H1 (cell line): ENCODE measurements around the gene PRPF6. TPM values are rescaled to one million over a fixed set of nuclear protein-coding genes. Genes with fewer than 3 reads are reported as not detected.

Experiments used
- CTCF ChIA-PET: fragments of 300-600 bp; sonication (Branson Sonifier 250); formaldehyde crosslinking; loops from one replicate; lab custom pipeline; 2021; ENCODE audit not compliant: partially characterized antibody; lab: Charles Lee
- POLR2A ChIA-PET: fragments of 300-600 bp; sonication (Branson Sonifier 250); formaldehyde crosslinking; loops from one replicate; lab custom pipeline; 2021; ENCODE audit warnings: inconsistent platforms; ENCODE audit not compliant: partially characterized antibody; lab: Charles Lee
- DNase-seq, 2 experiments: peaks; one replicate each; pipeline versions ENCODE4 v3.0.0 to v3.0.0-alpha.2; 2010 to 2022; ENCODE audit warnings: low spot score in 2 of 2, low read depth in 1 of 2, mixed read lengths in 1 of 2
- FAIRE-seq: peaks from 2 replicates; lab custom pipeline; 2011; peaks lifted over from hg19 to GRCh38; lab: Jason Lieb, UNC
- H2AFZ ChIP-seq: 2 replicates; pipeline ENCODE4 v1.8.1; 2012; ENCODE audit warnings: low read length, inconsistent platforms
- H2AK5ac ChIP-seq: 2 replicates; pipeline ENCODE4 v1.6.1; 2013; ENCODE audit warnings: low read depth, low read length
- H2BK120ac ChIP-seq: replicated peaks from 2 replicates; pipeline ENCODE3; 2013; ENCODE audit warnings: low read depth, low read length, inconsistent platforms
- H2BK12ac ChIP-seq: 2 replicates; pipeline ENCODE4 v1.6.1; 2013; ENCODE audit warnings: low read depth, low read length
- H2BK15ac ChIP-seq: 2 replicates; pipeline ENCODE4 v1.6.1; 2013; ENCODE audit warnings: low read length
- H2BK20ac ChIP-seq: 2 replicates; pipeline ENCODE4 v1.6.1; 2013; ENCODE audit warnings: low read length
- H2BK5ac ChIP-seq: 2 replicates; pipeline ENCODE4 v1.6.1; 2013; ENCODE audit warnings: low read depth, low read length
- H3K14ac ChIP-seq: 2 replicates; pipeline ENCODE4 v1.6.1; 2013; ENCODE audit warnings: inconsistent platforms; ENCODE audit not compliant: insufficient read length
- H3K18ac ChIP-seq: 2 replicates; pipeline ENCODE4 v1.6.1; 2013; ENCODE audit warnings: low read length; ENCODE audit errors: extremely low read depth
- H3K23ac ChIP-seq: 2 replicates; pipeline ENCODE4 v1.6.1; 2013; ENCODE audit warnings: inconsistent platforms; ENCODE audit not compliant: insufficient read length
- H3K23me2 ChIP-seq: 2 replicates; pipeline ENCODE4 v1.6.1; 2013; ENCODE audit warnings: low read depth, low read length
- H3K27ac ChIP-seq: 2 replicates; pipeline ENCODE4 v1.6.1; 2011; ENCODE audit warnings: low read depth, low read length, inconsistent platforms
- H3K27me3 ChIP-seq, 4 experiments: replicated peaks in 1 of 4; 1 replicate in 1 of 4; 2 replicates in 3 of 4; pipeline versions ENCODE4 v1.6.1 to v1.8.1; 2011 to 2013; ENCODE audit warnings: low read length in 3 of 4, mild to moderate bottlenecking in 3 of 4, inconsistent platforms in 2 of 4, mixed read lengths in 2 of 4, moderate library complexity in 1 of 4; ENCODE audit not compliant: control insufficient read depth in 3 of 4, insufficient read depth in 3 of 4; ENCODE audit errors: extremely low read depth in 1 of 4
- H3K36me3 ChIP-seq, 4 experiments: 2 replicates each; pipeline versions ENCODE4 v1.6.1 to v1.8.1; 2011 to 2013; ENCODE audit warnings: mild to moderate bottlenecking in 4 of 4, low read length in 3 of 4, moderate library complexity in 2 of 4, control low read depth in 1 of 4, inconsistent platforms in 1 of 4; ENCODE audit not compliant: insufficient read depth in 4 of 4, control insufficient read depth in 2 of 4
- H3K4ac ChIP-seq: replicated peaks from 2 replicates; pipeline ENCODE3; 2013; ENCODE audit warnings: low read length, low read depth, mixed read lengths, inconsistent platforms; ENCODE audit not compliant: insufficient read length
- H3K4me1 ChIP-seq, 4 experiments: replicated peaks in 1 of 4; 1 replicate in 1 of 4; 2 replicates in 3 of 4; pipeline versions ENCODE4 v1.6.1 to v1.8.1; 2011 to 2013; ENCODE audit warnings: low read length in 3 of 4, inconsistent platforms in 2 of 4, mixed read lengths in 1 of 4; ENCODE audit not compliant: insufficient read depth in 4 of 4, control insufficient read depth in 3 of 4
- H3K4me2 ChIP-seq, 2 experiments: 2 replicates each; pipeline versions ENCODE4 v1.6.1 to v1.8.1; 2011 to 2013; ENCODE audit warnings: low read depth in 2 of 2, low read length in 2 of 2, control low read depth in 1 of 2, inconsistent platforms in 1 of 2, mild to moderate bottlenecking in 1 of 2; ENCODE audit not compliant: insufficient read depth in 1 of 2
- H3K4me3 ChIP-seq, 4 experiments: fragments of 200-600, 300-600 bp in 1 of 4; sonication (generic), shearing (Covaris generic), sonication (Bioruptor Twin) in 1 of 4; 2 replicates each; pipeline versions ENCODE4 v1.5.1 to v1.8.1; 2011 to 2016; ENCODE audit warnings: low read length in 4 of 4, low read depth in 3 of 4, control low read depth in 2 of 4, inconsistent platforms in 2 of 4, mild to moderate bottlenecking in 2 of 4, mixed read lengths in 1 of 4, moderate library complexity in 1 of 4; ENCODE audit not compliant: insufficient read depth in 2 of 4; ENCODE audit errors: extremely low read depth in 1 of 4
- H3K56ac ChIP-seq: replicated peaks from 2 replicates; pipeline ENCODE3; 2013; ENCODE audit warnings: low read depth, mild to moderate bottlenecking, mixed read lengths, low read length, inconsistent platforms; ENCODE audit not compliant: insufficient read length
- H3K79me1 ChIP-seq: 2 replicates; pipeline ENCODE4 v1.6.1; 2013; ENCODE audit warnings: low read depth, low read length, control low read depth
- H3K79me2 ChIP-seq, 2 experiments: 2 replicates each; pipeline versions ENCODE4 v1.6.1 to v1.8.1; 2012 to 2013; ENCODE audit warnings: low read length in 2 of 2, mild to moderate bottlenecking in 2 of 2, inconsistent platforms in 1 of 2; ENCODE audit not compliant: insufficient read depth in 2 of 2, control insufficient read depth in 1 of 2
- H3K9ac ChIP-seq, 4 experiments: replicated peaks in 1 of 4; 1 replicate in 1 of 4; 2 replicates in 3 of 4; pipeline versions ENCODE4 v1.6.1 to v1.8.1; 2011 to 2013; ENCODE audit warnings: low read depth in 3 of 4, low read length in 3 of 4, control low read depth in 2 of 4, mild to moderate bottlenecking in 2 of 4, moderate library complexity in 2 of 4, inconsistent platforms in 1 of 4; ENCODE audit errors: extremely low read depth in 1 of 4
- H3K9me3 ChIP-seq, 2 experiments: 2 replicates each; pipeline versions ENCODE4 v1.6.1 to v1.8.1; 2012 to 2013; ENCODE audit warnings: mild to moderate bottlenecking in 2 of 2, moderate library complexity in 2 of 2, control low read depth in 1 of 2, inconsistent platforms in 1 of 2, low read depth in 1 of 2, low read length in 1 of 2, mixed read lengths in 1 of 2; ENCODE audit not compliant: insufficient read depth in 2 of 2
- H4K20me1 ChIP-seq, 2 experiments: replicated peaks in 1 of 2; 2 replicates each; pipeline versions ENCODE3 to v1.8.1; 2011 to 2013; ENCODE audit warnings: inconsistent platforms in 2 of 2, low read length in 2 of 2, mild to moderate bottlenecking in 1 of 2; ENCODE audit not compliant: insufficient read depth in 2 of 2, control insufficient read depth in 1 of 2
- H4K5ac ChIP-seq: 2 replicates; pipeline ENCODE4 v1.6.1; 2013; ENCODE audit warnings: low read length, low read depth, mixed read lengths, inconsistent platforms; ENCODE audit not compliant: insufficient read length
- H4K8ac ChIP-seq: 2 replicates; pipeline ENCODE4 v1.8.0; 2013; ENCODE audit warnings: mild to moderate bottlenecking, moderate library complexity, low read length, inconsistent platforms; ENCODE audit not compliant: insufficient read depth; ENCODE audit errors: extremely low read depth
- H4K91ac ChIP-seq: replicated peaks from 2 replicates; pipeline ENCODE3; 2013; ENCODE audit warnings: low read length, mixed read lengths, inconsistent platforms; ENCODE audit not compliant: insufficient read length
- BCL11A ChIP-seq, 2 experiments: IDR thresholded peaks; one replicate each; pipeline ENCODE4 v1.6.1; 2011; ENCODE audit warnings: low read depth in 2 of 2, low read length in 2 of 2, mild to moderate bottlenecking in 2 of 2
- CTBP2 ChIP-seq: IDR thresholded peaks from 2 replicates; pipeline ENCODE4 v1.7.0; 2011; ENCODE audit warnings: borderline replicate concordance, mild to moderate bottlenecking, moderate library complexity, mixed read lengths, low read length; ENCODE audit not compliant: insufficient read depth, insufficient read length
- EP300 ChIP-seq, 2 experiments: IDR thresholded peaks; 1 replicate in 1 of 2; 2 replicates in 1 of 2; pipeline ENCODE4 v1.6.1; 2011 to 2012; ENCODE audit warnings: low read depth in 2 of 2, low read length in 2 of 2, mild to moderate bottlenecking in 2 of 2, borderline replicate concordance in 1 of 2, inconsistent platforms in 1 of 2, moderate library complexity in 1 of 2
- KDM1A ChIP-seq: fragments of 200-600, 300-600 bp; sonication (generic); IDR thresholded peaks from 2 replicates; pipeline ENCODE4 v1.7.1; 2016; ENCODE audit warnings: mild to moderate bottlenecking, low read length, borderline replicate concordance
- PHF8 ChIP-seq: fragments of 200-600 bp; sonication (generic); conservative IDR thresholded peaks from 2 replicates; pipeline ENCODE4 v1.7.1; 2012; ENCODE audit warnings: low read depth, mild to moderate bottlenecking, inconsistent platforms, low read length, moderate library complexity
- TEAD4 ChIP-seq: IDR thresholded peaks from 2 replicates; pipeline ENCODE4 v1.6.1; 2012; ENCODE audit warnings: low read depth, low read length, inconsistent platforms, mixed read lengths
- WGBS, 2 experiments: shearing (Covaris generic) in 1 of 2; methylation state at CpG; one replicate each; pipeline versions ENCODE4 v1.1.6 to v1.1.7; 2013 to 2015; ENCODE audit warnings: low lambda C conversion rate in 2 of 2, mixed read lengths in 2 of 2, inconsistent platforms in 1 of 2, low coverage in 1 of 2, missing lambda C conversion rate in 1 of 2; ENCODE audit not compliant: insufficient replicate concordance in 2 of 2, insufficient coverage in 1 of 2, insufficient read length in 1 of 2; ENCODE audit errors: extremely low coverage in 1 of 2, missing lambda C conversion rate in 1 of 2; 5-methylcytosine and 5-hydroxymethylcytosine counted together
- polyA plus RNA-seq, 7 experiments: library from polyadenylated mRNA; depleted of rRNA in 3 of 7; stranded (reverse) in 5 of 7; unstranded in 2 of 7; fragments of >200 nt in 5 of 7; fragments of 200-250 nt in 2 of 7; gene quantifications; 1 replicate in 5 of 7; 2 replicates in 1 of 7; 4 replicates in 1 of 7; pipeline versions ENCODE4 v1.2.1 to v1.2.3, GENCODE V29; 2011 to 2013; ENCODE audit warnings: missing spikeins in 2 of 7, mixed read lengths in 2 of 7
- total RNA-seq: library from RNA; stranded (reverse); fragmentation: NEBNext Ultra II Directional; extraction: Animal tissue kit (Norgen Biotek cat#: 25700); gene quantifications from 2 replicates; pipeline ENCODE4 v1.2.1, GENCODE V29; 2021
- TF ChIP-seq, protein P1 (sequence below): IDR thresholded peaks from 2 replicates; pipeline ENCODE4 v1.6.1; 2012; ENCODE audit warnings: inconsistent platforms
- TF ChIP-seq, protein P2 (sequence below), 3 experiments: IDR thresholded peaks; 1 replicate in 2 of 3; 2 replicates in 1 of 3; pipeline versions ENCODE4 v1.5.1 to v1.6.1; 2011; ENCODE audit warnings: low read length in 3 of 3, mild to moderate bottlenecking in 3 of 3, inconsistent platforms in 2 of 3, low read depth in 1 of 3, moderate library complexity in 1 of 3; ENCODE audit not compliant: insufficient read depth in 1 of 3; ENCODE audit errors: control extremely low read depth in 1 of 3

Gene PRPF6
- total and polyA plus RNA-seq, 2 of the 8 experiments (the other 6 are each of a cell fraction or from before 2014, with no cell fraction given): 27.9 to 76.9 TPM

DNA sequence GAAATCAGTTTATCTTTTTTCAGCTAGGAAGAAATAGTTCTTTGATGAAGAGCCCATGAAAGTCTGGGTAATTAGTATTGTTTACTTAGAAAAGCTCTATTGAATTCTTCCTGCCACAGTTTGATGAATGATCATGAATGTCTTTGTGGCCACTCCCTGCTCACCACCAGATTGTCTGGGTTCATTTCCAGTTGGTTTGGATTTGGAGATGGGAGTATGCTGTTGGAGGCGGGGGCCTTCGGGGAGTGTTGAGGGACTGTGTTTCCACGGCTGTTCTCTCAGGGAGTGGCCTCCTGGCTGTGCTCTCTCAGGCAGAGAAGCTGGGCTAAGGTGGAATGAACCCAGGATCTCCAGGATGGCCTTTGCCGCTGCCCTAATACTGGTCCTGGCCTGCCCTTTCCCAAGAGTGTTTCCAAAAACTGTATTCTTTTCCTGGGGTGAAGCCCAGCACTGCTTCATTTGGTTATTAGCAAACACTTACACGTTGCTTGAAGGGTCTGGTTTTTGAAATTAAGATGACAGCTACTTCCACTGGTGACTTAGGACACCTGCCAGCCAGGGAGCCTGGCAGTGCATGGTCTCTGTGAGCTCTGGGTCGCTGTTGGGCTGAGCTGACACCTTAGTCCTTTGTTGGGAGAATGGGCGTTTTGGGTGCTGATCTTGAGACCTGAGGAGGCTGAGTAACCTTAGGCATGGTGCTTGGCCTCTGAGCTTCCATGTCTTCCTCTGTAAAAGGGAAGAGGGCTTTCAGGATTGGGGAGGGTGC, 23.2 kb downstream of the PRPF6 start:
- Histone ChIP-seq H2BK12ac (no peak overlapping the region), H2BK15ac (no peak overlapping the region), H3K4me1 (0 out of 7 replicates have a peak, but pooled peaks cover 0 to 2% (median 0%) of the 10 kb centered on the region in 4 experiments), H2AK5ac (no peak overlapping the region), H3K4me3 (no peak overlapping the region), H3K23me2 (no peaks in the 10 kb centered on the region), H3K27me3 (no peaks in the 10 kb centered on the region), H2BK20ac (no peak overlapping the region), H2BK5ac (no peak overlapping the region), H4K5ac (no peak overlapping the region), H4K8ac (no peak overlapping the region), H3K79me2 (peaks cover 0 to 5% of the 10 kb centered on the region in 2 experiments; a peak in 2 of 4 replicates), H3K4ac (no peak overlapping the region), H2AFZ (no peak overlapping the region), H3K9me3 (no peaks in the 10 kb centered on the region), H3K27ac (no peak overlapping the region), H3K56ac (no peak overlapping the region), H4K91ac (no peak overlapping the region), H3K9ac (no peak overlapping the region), H3K79me1 (peaks cover 7% of the 10 kb centered on the region), H3K36me3 (peaks cover 11 to 52% (median 30%) of the 10 kb centered on the region in 4 experiments), H3K23ac (no peak overlapping the region), H3K18ac (no peak overlapping the region), H2BK120ac (no peak overlapping the region), H3K14ac (no peak overlapping the region), H3K4me2 (no peak overlapping the region), H4K20me1 (peaks cover 11 to 15% of the 10 kb centered on the region in 2 experiments)
- POLR2A ChIA-PET: interaction anchor here (1.4 kb wide), 1 partner anchor 14 kb away, joined by 3 read pairs; no protein-coding TSS in a partner anchor
- WGBS, 2 experiments: 84% methylated on average over 7 of the region's 7 CpGs; no CpG with 5 or more reads in 1 of the 2 experiments
- TF ChIP-seq, protein P1, sequence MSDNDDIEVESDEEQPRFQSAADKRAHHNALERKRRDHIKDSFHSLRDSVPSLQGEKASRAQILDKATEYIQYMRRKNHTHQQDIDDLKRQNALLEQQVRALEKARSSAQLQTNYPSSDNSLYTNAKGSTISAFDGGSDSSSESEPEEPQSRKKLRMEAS: no peak
- TF ChIP-seq, protein P2, sequence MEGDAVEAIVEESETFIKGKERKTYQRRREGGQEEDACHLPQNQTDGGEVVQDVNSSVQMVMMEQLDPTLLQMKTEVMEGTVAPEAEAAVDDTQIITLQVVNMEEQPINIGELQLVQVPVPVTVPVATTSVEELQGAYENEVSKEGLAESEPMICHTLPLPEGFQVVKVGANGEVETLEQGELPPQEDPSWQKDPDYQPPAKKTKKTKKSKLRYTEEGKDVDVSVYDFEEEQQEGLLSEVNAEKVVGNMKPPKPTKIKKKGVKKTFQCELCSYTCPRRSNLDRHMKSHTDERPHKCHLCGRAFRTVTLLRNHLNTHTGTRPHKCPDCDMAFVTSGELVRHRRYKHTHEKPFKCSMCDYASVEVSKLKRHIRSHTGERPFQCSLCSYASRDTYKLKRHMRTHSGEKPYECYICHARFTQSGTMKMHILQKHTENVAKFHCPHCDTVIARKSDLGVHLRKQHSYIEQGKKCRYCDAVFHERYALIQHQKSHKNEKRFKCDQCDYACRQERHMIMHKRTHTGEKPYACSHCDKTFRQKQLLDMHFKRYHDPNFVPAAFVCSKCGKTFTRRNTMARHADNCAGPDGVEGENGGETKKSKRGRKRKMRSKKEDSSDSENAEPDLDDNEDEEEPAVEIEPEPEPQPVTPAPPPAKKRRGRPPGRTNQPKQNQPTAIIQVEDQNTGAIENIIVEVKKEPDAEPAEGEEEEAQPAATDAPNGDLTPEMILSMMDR (IDR thresholded peaks at IDR 0.05; ENCODE audit: control extremely low read depth in 1 of 3, insufficient read depth in 1 of 3, low read depth in 1 of 3, low read length in 3 of 3): no peak
- no peak for TF ChIP-seq KDM1A
- no peak for TF ChIP-seq TEAD4
- no peak for TF ChIP-seq PHF8
- no peak for TF ChIP-seq BCL11A (IDR thresholded peaks at IDR 0.05; ENCODE audit: low read depth in 2 of 2, low read length in 2 of 2)
- no peak for TF ChIP-seq EP300 (IDR thresholded peaks at IDR 0.05; ENCODE audit: borderline replicate concordance in 1 of 2, low read depth in 2 of 2, low read length in 2 of 2)
- TF ChIP-seq CTBP2: no peak
- CTCF ChIA-PET: interaction anchor here (1.5 kb wide), 1 partner anchor 53 kb away, joined by 3 read pairs; no protein-coding TSS in a partner anchor
- DNase-seq: no peak
- no peak for FAIRE-seq
